ENCODE measurements around the gene COL6A5. TPM values are rescaled to one million over a fixed set of nuclear protein-coding genes. Genes with fewer than 3 reads are reported as not detected.

COL6A5 gene
- total RNA-seq, 2 donors from 2014 or later = not detected

DNA sequence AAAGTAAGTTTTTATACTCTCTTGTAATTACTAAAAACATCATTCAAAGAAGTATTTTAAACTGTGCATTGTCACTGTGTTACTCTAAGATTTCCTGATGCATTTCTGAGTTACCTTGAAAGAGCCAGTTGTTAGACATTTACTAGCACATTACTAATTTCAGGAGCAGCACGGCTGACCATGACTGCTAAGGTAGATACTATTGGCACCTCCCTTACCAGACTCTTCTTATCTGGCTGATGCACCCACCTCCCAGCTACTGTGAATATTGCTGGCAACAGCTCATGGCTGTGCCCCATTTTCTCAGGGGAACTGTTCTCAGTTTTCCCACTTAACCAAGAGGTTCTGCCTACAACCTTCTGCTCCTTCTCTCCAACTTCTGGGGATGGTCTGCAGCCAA is 29.4 kb downstream of the COL6A5 start:
- Mint-ChIP-seq H3K36me3 (ENCODE audit: low read depth) (no peaks in the 10 kb centered on the region), H3K4me1 (no peaks in the 10 kb centered on the region), H3K4me3 (no peak overlapping the region), H3K27me3 (peaks cover 12% of the 10 kb centered on the region), H3K27ac (no peak overlapping the region)
- ATAC-seq (no peak), DNase-seq (no peak)
- no peaks in the 10 kb centered on the region for H3K9me3 ChIP-seq (ENCODE audit: control insufficient read depth, low read length, poor library complexity, severe bottlenecking)

GRCh38 chr3:130377960-130378676 is 32.6 kb downstream of the COL6A5 start:
- DNase-seq (no peak), ATAC-seq (no peak)
- Mint-ChIP-seq H3K4me1 (no peaks in the 10 kb centered on the region), H3K4me3 (no peak overlapping the region), H3K27me3 (no peaks in the 10 kb centered on the region), H3K36me3 (ENCODE audit: low read depth) (no peaks in the 10 kb centered on the region), H3K27ac (no peak overlapping the region)
- H3K9me3 ChIP-seq (ENCODE audit: control insufficient read depth, low read length, poor library complexity, severe bottlenecking) = no peaks in the 10 kb centered on the region

- no peaks in the 10 kb centered on the region for H3K9me3 ChIP-seq (ENCODE audit: control insufficient read depth, low read length, poor library complexity, severe bottlenecking)
- DNase-seq (no peak), ATAC-seq (no peak)
- Mint-ChIP-seq H3K4me1 (no peaks in the 10 kb centered on the region), H3K4me3 (no peak overlapping the region), H3K27me3 (no peaks in the 10 kb centered on the region), H3K36me3 (ENCODE audit: low read depth) (no peaks in the 10 kb centered on the region), H3K27ac (no peak overlapping the region)
Observed at GRCh38 chr3:130378677-130379191, 33.3 kb downstream of the COL6A5 start.

- no peaks in the 10 kb centered on the region for H3K36me3 Mint-ChIP-seq (ENCODE audit: low read depth)
- no peaks in the 10 kb centered on the region for H3K4me1 Mint-ChIP-seq
- no peaks in the 10 kb centered on the region for H3K27me3 Mint-ChIP-seq
- H3K27ac Mint-ChIP-seq = no peak overlapping the region
- DNase-seq (no peak), ATAC-seq (no peak)
- no peak overlapping the region for H3K4me3 Mint-ChIP-seq
- H3K9me3 ChIP-seq (ENCODE audit: control insufficient read depth, low read length, poor library complexity, severe bottlenecking) = no peaks in the 10 kb centered on the region
Observed at GRCh38 chr3:130379274-130379673, 33.8 kb downstream of the COL6A5 start.

GRCh38 chr3:130380398-130380797 is 34.9 kb downstream of the COL6A5 start:
- ATAC-seq (no peak), DNase-seq (no peak)
- H3K27me3 Mint-ChIP-seq = no peaks in the 10 kb centered on the region
- H3K4me3 Mint-ChIP-seq = no peak overlapping the region
- no peaks in the 10 kb centered on the region for H3K9me3 ChIP-seq (ENCODE audit: control insufficient read depth, low read length, poor library complexity, severe bottlenecking)
- H3K27ac Mint-ChIP-seq = no peak overlapping the region
- H3K4me1 Mint-ChIP-seq = no peaks in the 10 kb centered on the region
- no peaks in the 10 kb centered on the region for H3K36me3 Mint-ChIP-seq (ENCODE audit: low read depth)

DNA sequence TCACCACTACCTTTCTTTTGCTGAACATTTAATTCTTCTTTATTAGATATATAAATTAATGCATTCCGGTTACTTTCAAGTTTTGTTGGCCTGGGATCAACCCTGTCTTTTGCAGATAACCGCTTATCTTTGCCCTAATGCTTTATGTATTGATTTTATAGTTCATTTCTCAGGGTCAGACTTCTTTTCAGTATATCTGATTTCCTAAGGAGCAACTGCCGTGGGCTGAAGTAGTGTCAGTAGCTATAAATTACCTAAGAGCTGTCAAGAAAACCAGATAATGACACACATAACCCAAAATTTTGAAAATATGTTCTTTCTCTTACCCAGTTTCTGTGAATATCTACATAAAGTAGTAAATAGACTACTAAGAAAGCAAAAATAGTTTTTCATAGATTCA is 38.0 kb downstream of the COL6A5 start:
- H3K9me3 ChIP-seq (ENCODE audit: control insufficient read depth, low read length, poor library complexity, severe bottlenecking) = no peaks in the 10 kb centered on the region
- DNase-seq (no peak), ATAC-seq (no peak)
- Mint-ChIP-seq H3K4me3 (no peak overlapping the region), H3K4me1 (no peaks in the 10 kb centered on the region), H3K27ac (no peak overlapping the region), H3K36me3 (ENCODE audit: low read depth) (no peaks in the 10 kb centered on the region), H3K27me3 (no peaks in the 10 kb centered on the region)

DNA sequence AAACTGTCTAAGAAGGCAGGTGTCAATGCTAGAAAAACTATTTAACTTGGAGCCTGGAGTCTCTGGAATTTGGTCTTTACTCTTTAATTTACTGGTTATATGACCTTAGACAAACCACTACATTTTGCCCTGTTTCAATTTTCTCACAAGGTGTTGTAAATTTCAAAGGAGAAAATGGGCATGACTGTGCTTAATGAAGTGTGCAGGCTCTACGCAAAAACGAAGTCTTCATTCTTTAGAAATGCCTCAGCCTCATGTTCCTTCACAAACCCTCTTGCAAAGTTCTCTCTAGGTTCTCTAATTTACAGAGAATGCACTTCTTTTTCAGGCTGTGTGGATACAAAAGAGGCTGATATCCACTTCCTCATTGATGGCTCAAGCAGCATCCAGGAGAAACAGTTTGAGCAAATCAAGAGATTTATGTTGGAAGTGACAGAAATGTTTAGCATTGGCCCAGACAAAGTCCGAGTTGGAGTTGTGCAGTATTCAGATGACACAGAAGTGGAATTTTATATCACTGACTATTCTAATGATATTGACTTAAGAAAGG is 39.1 kb downstream of the COL6A5 start:
- Mint-ChIP-seq H3K27ac (no peak overlapping the region), H3K4me3 (no peak overlapping the region), H3K27me3 (no peaks in the 10 kb centered on the region), H3K36me3 (ENCODE audit: low read depth) (no peaks in the 10 kb centered on the region), H3K4me1 (no peaks in the 10 kb centered on the region)
- no peaks in the 10 kb centered on the region for H3K9me3 ChIP-seq (ENCODE audit: control insufficient read depth, low read length, poor library complexity, severe bottlenecking)
- DNase-seq (no peak), ATAC-seq (no peak)

- no peaks in the 10 kb centered on the region for H3K4me1 Mint-ChIP-seq
- no peaks in the 10 kb centered on the region for H3K36me3 Mint-ChIP-seq (ENCODE audit: low read depth)
- ATAC-seq (no peak), DNase-seq (no peak)
- H3K9me3 ChIP-seq (ENCODE audit: control insufficient read depth, low read length, poor library complexity, severe bottlenecking) = no peaks in the 10 kb centered on the region
- no peaks in the 10 kb centered on the region for H3K27me3 Mint-ChIP-seq
- H3K4me3 Mint-ChIP-seq = no peak overlapping the region
- H3K27ac Mint-ChIP-seq = no peak overlapping the region
Observed at GRCh38 chr3:130386604-130387263, 41.3 kb downstream of the COL6A5 start.

GRCh38 chr3:130389743-130390478 is 44.4 kb downstream of the COL6A5 start:
- no peak overlapping the region for H3K4me3 Mint-ChIP-seq
- no peak for ATAC-seq

GRCh38 chr3:130392266-130392665 is 46.8 kb downstream of the COL6A5 start:
- ATAC-seq (no peak), DNase-seq (no peak)
- Mint-ChIP-seq H3K27me3 (peaks cover 4% of the 10 kb centered on the region), H3K4me3 (no peak overlapping the region), H3K4me1 (no peaks in the 10 kb centered on the region), H3K27ac (no peak overlapping the region), H3K36me3 (ENCODE audit: low read depth) (no peaks in the 10 kb centered on the region)
- H3K9me3 ChIP-seq (ENCODE audit: control insufficient read depth, low read length, poor library complexity, severe bottlenecking) = no peaks in the 10 kb centered on the region

More at GRCh38 chr3:130389743-130390478, 44.4 kb downstream of the COL6A5 start:
- H3K9me3 ChIP-seq (ENCODE audit: control insufficient read depth, low read length, poor library complexity, severe bottlenecking) = no peaks in the 10 kb centered on the region
- no peak for DNase-seq
- no peaks in the 10 kb centered on the region for H3K4me1 Mint-ChIP-seq
- no peaks in the 10 kb centered on the region for H3K27me3 Mint-ChIP-seq
- no peaks in the 10 kb centered on the region for H3K36me3 Mint-ChIP-seq (ENCODE audit: low read depth)
- H3K27ac Mint-ChIP-seq = no peak overlapping the region

DNA sequence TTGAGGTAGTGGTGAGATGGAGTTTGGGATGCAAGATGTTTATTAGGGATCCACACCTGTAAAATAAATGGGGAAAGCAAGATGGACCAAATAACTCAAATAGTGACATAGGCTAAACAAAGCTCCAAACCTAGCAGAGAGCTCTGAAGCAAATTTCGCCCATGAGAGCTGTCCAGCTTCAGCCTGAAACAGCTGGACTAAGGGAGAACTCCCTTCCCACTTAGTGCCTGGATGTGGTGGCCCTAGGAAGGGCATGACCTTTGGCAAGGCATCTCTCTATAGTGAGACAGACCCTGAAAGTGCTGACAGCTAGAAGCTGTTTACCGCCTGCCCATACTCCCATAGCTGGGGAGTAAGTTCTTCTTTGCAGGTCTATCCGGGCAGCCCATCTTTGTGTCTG is 48.1 kb downstream of the COL6A5 start:
- Mint-ChIP-seq H3K27me3 (peaks cover 17% of the 10 kb centered on the region), H3K27ac (no peak overlapping the region), H3K4me3 (no peak overlapping the region), H3K4me1 (no peaks in the 10 kb centered on the region), H3K36me3 (ENCODE audit: low read depth) (no peaks in the 10 kb centered on the region)
- ATAC-seq (no peak), DNase-seq (no peak)
- no peaks in the 10 kb centered on the region for H3K9me3 ChIP-seq (ENCODE audit: control insufficient read depth, low read length, poor library complexity, severe bottlenecking)

GRCh38 chr3:130395331-130395730 is 49.9 kb downstream of the COL6A5 start:
- peaks cover 2% of the 10 kb centered on the region for H3K36me3 Mint-ChIP-seq (ENCODE audit: low read depth)
- H3K27me3 Mint-ChIP-seq = peaks cover 28% of the 10 kb centered on the region
- no peak overlapping the region for H3K27ac Mint-ChIP-seq
- no peaks in the 10 kb centered on the region for H3K4me1 Mint-ChIP-seq
- no peak overlapping the region for H3K4me3 Mint-ChIP-seq
- ATAC-seq = no peak
- DNase-seq = no peak
- H3K9me3 ChIP-seq (ENCODE audit: control insufficient read depth, low read length, poor library complexity, severe bottlenecking) = no peaks in the 10 kb centered on the region

- Mint-ChIP-seq H3K4me1 (no peaks in the 10 kb centered on the region), H3K36me3 (ENCODE audit: low read depth) (peaks cover 2% of the 10 kb centered on the region), H3K27ac (no peak overlapping the region), H3K27me3 (peaks cover 33% of the 10 kb centered on the region), H3K4me3 (no peak overlapping the region)
- no peaks in the 10 kb centered on the region for H3K9me3 ChIP-seq (ENCODE audit: control insufficient read depth, low read length, poor library complexity, severe bottlenecking)
- ATAC-seq (no peak), DNase-seq (no peak)
Observed at GRCh38 chr3:130395916-130396315, 50.4 kb downstream of the COL6A5 start.

Measured in T-helper 17 cell (primary cell).